Measurements from ENCODE around the gene FBLN7.

FBLN7 gene

DNA sequence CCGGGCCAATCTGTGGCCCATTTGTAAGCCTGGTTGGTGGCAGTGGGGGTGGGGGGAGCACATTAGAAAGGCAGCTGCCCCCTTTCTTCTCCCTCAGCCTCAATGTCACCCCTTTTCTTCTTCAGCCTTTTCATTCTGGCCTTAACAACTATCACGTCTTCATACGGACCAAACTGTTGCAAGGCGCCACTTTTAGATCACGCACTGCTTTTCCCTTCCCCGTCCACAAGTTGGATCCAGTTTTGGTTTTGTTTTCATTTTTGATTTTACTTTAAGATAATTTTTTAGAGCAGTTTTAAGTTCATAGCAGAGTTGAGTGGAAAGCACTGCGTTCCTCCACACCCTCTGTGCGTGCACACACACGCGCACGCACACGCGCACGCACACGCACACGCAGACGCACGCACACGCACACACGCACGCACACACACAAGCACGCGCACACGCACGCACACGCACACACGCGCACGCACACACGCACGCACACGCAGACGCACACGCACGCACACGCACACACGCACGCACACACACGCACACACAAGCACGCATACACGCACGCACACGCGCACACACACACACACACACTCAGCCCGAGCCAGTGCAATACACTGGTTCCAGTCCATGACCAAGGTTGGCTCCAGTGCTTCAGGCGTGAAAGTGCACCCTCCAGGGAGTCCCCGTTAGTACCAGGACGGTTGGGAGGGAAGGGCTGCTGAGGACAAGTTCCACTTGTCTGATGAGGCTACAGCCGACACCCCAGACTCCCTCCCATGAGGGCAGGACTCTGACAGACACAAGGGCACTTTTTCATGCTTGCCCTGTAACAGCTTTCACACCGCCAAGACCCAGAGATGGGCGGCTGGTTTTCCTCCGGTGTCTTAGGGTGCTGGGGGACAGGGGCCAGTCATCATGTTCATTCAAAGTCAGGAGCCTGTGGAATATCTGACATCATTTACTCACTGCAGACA lies 22.4 kb downstream of the FBLN7 start:
- no peak for DNase-seq

DNA sequence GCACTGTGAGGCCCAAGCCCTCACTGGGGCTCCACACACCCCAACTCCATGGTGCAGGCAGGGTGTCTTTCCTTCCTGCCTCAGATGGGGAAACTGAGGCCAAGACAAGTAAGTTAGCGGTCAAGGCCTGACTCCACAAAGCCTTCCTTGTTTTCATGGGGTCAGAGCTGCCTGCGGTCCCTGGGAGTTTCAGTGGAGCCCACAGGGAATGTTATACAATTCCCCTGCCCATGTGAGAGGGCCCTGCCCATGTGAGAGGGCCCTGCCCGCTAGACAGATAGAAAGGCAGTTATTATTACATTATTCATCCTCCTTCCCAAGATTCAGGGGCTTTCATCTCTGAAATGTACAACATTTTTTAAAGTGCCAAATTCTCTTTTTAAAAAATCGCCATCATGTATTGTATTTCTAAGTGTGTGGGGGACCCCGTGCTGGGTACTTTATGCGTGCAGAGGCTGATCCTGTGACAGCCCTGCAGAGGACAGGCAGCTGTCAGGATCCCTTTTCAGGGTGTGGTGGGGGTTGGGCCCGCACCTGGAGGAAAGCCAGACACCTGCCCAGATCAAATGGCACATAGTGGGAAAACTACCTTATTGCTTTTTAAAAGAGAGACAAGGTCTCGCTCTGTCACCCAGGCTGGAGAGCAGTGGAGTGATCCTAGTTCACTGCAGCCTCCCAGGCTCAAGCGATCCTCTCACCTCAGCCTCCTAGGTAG lies 23.4 kb downstream of the FBLN7 start:
- no peak for DNase-seq

DNA sequence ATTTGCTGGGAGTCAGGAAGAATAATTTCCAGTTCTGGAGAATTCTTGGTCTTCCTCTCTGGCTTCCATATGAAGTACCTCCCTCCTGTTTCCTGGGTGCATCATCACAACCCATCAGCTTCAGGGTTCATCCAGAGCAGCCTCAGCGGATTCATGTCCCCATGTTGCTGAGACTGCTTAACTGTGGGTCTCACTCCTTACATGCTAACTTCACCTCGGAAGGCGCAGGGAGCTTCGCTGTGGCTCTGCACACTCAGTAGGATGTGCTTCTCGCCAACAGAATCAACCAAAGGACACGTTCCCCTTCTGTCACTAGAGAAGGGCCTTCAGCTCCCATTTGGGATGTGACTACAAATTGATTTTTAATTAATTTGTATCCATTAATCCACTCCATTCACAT lies 24.2 kb downstream of the FBLN7 start:
- no peak for DNase-seq

DNA sequence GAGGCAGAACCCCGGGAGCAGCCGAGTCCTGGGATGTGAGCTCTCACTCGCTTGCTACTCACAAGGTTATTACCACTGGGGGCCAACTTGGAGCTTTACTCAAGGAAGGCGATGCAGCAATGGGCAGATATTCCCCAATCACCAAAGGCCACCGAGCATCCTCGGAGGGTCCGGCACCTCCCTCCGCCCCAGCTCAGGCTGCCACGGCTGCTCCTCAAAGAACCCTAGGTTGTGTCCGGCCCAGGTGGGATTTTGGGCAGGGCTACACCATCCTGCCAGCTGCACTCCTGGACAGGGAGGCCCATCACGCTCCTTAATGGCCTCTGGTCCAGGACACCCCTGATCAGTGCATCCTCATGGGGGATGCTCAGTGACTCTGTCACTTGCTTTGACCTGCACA lies 24.8 kb downstream of the FBLN7 start:
- DNase-seq: no peak

DNA sequence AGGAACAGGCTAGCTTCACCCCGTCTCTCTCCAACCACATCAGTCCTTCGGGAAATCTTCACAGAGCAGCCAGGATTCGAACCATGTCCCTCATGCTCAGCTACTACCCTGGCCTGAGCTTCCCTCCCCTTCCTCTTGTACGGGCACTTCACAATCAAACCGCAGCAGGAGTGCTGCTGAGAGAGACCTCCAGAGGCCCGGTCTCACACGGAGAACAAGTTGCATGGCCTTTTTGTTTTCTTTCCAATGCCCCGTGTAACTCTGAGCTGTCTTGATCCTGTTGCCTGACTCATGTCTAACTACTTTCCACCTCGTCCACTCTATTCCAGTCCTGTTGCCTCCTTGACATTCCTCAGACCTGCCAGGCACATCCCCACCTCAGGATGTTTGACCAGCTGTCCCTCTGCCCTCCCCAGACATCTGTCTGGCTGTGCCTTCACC lies 25.4 kb downstream of the FBLN7 start:
- DNase-seq: no peak

DNA sequence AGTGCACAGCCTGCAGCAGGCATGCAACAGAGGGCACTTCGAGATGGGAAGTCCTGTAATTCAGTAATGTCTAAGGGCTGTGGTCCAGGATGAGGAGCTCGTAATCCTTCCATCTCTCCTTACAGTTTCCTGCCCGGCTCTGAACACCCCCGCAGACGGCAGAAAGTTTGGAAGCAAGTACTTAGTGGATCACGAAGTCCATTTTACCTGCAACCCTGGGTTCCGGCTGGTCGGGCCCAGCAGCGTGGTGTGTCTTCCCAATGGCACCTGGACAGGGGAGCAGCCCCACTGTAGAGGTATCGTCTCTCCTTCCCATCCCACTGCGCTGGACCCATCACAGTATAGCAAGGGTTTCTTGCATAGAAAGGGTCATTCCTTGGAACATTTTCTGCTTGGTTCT lies 26.7 kb downstream of the FBLN7 start:
- DNase-seq: no peak

DNA sequence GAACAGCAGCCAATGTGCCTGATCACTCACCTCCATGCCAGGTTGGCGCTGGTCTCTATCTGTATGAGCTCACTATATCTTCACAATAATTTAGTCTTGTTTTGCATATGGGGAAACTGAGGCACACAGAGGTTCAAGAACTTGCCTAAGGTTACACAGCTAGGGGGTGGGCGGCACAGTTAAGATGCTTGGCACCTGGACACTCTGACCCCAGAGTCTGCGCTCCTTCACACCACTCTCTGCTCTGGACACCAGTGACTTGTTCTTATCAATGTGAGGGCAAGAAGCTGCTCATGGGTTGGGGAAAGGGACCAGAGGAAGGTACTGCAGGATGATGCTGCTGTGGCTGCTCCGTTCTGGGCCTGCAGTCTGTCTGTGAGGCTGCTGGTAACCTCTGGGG lies 27.1 kb downstream of the FBLN7 start:
- no peak for DNase-seq

DNA sequence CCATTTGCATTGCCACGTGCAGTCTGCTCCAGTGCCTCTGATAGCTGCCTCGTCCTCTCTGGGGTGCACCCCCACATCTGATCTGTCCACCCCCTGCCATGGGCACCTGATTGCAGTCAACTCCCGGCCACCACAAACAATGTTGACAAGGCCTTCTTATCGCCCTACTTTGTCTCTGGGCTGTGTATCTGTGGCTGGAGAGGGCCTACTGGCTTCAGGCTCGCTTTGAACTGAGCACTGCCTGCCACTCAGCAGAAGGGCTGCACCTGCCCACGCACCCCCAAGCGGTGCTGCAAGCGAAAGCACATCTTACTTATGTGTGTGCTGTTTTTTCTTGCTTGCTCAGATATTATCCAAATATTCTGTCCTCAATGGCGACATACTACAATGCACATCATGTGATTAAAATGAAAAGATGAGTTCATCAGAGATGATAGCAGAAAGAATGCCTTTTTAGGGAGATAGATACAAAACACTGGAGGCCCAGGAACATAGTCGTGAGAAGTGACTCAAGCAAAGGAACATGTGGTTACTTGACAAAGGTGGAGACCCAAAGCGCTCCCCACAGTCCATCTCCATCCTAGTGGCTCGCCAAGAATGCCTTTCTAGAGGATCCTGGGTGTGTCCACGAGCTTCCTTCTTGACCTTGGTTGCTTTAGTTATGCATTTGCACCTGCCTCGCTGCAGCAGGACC lies 28.8 kb downstream of the FBLN7 start:
- DNase-seq: no peak

DNA sequence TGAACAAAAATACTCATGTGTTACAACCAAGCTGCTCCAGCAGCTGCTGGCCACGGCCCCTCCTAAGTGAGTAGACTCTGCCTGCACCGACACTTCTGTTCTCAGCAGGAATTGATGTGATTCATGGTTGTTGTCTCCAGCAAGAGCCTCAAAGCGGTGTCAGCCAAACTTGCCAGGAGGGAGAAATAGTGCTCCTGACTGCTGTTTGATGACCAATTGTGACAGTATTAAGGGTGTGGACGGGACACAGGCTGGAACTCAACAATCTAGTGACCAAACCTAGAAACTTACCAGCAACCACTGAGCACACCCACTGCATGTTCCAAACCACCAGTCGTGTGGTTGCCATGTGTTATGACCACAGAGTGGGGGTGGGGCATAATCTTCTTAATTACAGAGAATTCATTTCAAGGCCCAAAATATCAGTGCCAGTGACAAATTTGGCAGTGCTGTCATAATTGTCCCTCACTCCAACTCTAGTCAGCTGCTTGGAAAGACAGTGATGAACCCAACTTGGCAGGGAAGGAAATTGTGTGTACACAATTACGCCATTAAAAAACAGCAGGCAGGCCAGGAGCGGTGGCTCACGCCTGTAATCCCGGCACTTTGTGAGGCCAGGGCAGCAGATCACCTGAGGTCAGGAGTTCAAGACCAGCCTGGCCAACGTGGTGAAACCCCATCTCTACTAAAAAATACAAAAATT lies 30.4 kb downstream of the FBLN7 start:
- DNase-seq: no peak

DNA sequence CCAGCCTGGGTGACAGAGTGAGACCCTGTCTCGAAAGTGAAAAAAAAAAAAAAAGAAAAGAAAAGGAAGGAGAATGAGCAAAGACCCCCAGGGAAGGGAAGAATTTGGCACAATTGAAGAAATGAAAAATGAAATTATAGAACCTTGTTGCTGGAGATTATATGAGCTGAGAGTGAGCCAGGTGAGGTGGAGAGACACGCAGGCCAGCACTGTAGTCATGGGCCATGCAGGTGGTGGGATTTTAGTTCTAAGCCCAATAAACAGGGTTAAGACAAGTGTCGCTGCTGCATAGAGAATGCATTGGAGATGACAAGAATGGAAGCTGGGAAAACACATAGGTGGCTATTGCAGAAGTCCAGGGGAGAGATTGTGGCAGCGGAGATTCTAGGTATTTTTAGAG lies 32.3 kb downstream of the FBLN7 start:
- no peak for DNase-seq

DNA sequence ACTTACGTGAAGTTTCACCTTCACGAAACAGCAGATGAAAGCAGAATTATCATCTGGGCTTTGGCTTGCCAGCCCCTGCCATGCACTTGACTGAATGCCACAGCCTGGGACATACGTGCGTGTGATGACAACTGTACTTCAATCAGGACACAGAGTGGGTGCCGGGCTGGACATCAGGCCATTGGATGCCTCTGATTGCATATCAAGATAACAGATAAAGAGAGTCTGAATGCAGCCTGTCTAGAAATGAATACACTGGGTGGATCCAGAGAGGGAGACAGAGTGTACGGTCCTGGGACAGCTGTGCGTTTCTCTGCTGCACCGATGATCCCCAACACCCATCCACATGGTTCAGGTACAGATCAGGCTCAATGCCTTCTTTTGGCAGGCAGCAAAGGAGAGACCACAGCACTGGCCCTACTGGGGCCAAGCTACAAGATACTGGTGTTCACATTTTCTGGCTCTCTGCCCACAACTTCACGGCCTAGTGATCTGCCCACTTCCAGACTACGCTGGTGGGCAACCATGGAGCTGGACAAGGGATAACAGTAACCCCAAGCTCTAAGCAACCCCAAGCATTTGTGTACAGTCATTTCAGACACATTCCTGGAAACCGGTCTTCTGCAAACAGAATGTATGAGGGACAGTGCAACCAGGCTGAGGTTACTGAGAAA lies 35.6 kb downstream of the FBLN7 start:
- no peak for DNase-seq

DNA sequence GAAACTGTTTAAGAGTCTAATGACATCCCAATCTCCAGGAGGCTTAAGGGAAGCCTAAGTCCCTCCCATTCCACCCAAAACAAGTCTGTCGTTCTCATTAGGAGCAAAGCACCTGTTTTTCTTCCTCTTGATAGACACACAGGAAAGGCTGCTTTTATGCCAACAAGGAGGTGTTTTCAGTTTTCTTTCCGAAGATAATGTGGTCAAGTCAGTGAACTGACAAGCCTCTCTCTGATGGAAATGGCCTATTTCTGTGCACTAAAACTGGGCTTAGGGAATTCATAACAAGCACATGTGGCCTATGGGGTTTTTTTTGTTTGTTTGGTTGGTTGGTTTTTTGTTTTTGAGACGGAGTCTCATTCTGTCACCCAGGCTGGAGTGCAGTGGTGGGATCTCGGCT lies 36.2 kb downstream of the FBLN7 start:
- DNase-seq: no peak

DNA sequence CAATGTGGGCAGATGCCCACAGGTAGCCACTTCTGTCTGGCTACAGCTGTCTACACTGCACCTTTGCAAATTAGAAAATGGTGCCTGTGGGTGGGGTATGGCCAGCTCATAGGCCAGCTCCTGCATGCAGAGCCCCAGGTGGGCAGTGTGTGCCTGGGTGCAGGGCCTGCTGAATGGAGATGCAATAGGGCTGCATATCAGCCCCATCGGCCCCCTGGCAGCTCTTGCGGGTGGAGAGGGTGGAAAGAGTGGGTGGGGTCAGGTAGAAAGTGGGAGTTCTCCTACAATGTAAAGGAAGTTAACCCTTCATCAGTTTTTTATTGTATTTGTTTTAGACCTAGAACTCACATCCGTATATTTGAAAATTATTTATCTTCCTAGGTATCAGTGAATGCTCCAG lies 37.1 kb downstream of the FBLN7 start:
- DNase-seq: no peak

DNA sequence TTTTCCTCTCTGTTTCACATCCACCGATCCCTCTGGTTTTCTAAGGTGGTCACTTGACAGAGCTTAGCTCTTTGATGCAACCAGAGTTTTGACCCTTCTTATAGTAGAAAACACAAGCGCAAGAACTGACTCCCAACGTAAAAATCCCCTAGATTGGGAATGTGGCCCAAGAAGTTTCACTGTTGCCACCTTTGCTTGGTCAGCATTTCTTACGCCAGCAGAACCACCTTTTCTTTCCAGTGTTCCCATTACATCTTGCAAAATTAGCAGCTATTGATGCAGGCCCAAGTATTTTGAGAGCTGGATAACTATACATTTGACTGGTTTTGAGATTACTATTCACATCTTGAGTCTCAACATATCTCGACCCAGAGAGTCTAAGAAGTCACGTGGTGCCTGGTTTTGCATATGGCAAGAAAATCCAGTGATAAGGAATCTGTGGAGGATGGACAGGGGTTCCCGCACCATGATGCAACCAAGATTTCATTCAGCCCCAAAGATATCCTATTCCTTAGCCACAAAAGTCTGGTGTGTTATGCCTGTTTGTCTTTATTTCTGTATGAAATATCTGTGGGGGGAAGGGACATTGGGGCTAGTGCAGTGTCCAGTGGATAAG lies 37.9 kb downstream of the FBLN7 start:
- no peak for DNase-seq

DNA sequence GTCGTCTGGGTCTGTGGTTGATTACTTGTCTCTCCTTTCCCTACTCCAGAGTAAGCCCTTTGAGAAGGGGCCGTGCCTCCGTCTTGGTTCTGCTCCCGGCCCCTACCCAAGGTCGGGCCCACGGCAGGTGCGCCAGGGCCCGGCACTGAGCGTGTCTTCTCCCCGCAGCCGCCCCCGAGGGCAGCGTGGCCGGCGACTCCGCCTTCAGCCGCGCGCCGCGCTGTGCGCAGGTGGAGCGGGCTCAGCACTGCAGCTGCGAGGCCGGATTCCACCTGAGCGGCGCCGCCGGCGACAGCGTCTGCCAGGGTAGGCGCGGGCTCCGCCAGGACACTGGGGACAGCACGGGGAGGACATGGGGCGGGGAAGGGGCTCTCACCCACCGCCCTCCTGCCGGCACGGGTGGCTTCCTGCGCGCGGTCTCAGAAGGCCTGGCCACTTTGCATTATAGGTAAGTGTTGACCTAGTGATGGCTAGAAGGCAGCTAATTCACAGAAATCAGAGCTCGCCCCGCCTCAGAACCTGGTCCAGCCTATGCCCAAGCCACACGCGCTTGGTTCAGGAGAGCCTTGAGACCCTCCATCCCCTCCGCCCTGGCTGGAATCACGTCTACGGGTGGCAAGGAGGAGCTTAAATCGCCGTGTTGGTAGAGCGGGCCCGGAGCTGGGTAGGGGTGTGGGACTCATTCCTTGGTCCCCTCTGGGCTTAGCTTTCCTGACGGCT lies 43.5 kb downstream of the FBLN7 start:
- DNase-seq: peak; percentile 22

DNA sequence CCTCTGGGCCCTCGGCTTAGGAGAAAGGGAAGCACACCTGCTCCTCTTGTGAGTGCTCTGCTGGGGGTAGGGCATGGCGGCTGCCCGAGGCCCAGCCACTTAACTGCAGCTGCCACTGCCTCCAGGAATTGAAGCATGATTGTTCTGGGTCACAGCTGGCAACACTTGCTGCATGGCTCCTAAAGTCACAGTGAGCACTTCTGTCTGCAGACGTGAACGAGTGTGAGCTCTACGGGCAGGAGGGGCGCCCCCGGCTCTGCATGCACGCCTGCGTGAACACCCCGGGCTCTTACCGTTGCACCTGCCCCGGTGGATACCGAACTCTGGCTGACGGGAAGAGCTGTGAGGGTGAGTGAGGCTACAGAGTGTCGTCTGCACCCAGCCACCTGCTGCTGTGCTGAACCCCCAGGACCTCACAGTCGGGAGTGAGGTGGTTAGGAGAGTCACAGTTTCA lies 44.4 kb downstream of the FBLN7 start:
- peak; percentile 83 for DNase-seq

DNA sequence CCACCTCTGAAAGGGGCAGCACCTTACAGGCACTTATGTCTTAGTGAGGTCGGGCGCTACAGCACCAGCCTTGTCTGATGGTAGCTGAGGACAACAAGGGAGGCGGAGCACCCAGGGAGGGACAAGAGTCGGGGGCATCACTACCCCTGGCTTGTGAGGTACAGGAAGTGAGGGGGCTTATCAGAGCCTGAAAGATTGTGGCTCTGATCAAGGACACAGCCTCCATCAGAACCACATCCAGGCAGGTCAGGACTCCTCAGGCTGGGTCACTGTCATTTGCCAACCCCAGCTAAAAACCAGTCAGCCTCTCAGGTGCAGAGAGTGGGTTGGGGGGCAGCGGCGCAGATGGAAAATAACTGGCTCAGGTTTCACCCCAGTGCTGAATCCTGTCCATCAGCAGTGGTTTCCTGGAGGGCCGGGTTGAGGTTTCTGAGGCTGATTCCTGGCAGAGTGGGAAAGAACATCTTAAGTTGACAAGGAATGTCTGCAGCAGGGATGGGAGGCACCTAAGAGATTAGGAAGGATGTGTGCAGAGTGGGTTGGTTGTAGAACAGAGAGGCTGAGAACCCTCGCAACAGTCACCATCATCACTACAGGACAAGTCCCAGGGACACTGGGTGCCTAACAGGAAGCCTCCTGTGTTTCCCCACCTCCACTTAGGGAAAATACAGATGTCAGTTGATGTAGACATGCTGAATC lies 45.3 kb downstream of the FBLN7 start:
- DNase-seq: no peak

DNA sequence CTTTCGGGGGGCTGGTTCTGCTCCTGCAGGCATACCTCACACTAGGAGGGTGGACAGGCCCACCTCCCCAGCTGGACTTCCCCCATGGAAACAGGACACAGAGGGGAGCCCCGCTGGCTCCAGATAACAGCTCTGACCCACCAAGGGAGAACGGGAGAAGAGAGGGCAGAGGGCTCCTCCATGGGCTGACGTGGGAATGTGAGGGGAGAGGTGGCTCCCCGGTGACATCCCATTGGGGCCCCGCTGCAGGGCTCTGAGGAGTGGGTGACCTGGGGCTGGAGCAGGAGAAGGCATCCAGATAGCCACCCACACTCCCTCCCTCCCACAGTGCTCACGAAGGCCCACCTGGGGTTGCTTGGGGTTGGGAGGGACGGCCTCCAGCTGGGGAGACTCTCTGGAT lies 45.9 kb downstream of the FBLN7 start:
- DNase-seq: no peak

DNA sequence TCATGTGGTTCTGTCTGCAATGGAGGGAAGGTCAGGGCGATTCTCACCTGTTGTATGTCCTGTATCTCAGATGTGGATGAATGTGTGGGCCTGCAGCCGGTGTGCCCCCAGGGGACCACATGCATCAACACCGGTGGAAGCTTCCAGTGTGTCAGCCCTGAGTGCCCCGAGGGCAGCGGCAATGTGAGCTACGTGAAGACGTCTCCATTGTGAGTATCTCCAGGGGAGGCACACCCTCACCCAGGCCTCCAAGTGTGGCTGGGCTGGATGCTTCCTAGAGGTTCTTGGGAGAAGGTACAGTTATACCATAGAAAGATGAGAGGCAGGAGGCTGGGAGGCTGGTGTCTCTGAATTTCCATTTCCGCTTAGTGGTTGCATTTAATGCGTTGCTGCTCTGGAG lies 46.9 kb downstream of the FBLN7 start:
- no peak for DNase-seq

DNA sequence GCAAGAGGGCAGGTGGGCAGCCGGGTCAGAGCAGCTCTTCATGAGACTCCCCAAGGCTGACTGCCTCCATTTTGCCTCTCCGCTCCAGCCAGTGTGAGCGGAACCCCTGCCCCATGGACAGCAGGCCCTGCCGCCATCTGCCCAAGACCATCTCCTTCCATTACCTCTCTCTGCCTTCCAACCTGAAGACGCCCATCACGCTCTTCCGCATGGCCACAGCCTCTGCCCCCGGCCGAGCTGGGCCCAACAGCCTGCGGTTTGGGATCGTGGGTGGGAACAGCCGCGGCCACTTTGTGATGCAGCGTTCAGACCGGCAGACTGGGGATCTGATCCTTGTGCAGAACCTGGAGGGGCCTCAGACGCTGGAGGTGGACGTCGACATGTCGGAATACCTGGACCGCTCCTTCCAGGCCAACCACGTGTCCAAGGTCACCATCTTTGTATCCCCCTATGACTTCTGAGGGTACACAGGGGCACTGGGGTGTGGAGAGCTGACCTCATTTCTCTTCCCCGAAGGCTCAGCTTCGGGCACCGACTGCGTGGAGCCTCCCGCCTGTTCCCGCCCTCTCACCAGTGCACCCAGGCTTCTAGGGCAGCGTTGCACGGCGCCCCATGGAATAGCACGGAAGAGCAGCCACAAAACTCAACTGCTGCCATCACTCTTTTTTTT lies 49.0 kb downstream of the FBLN7 start:
- no peak for DNase-seq
